ENCODE data around the gene IP6K3. TPM values are rescaled to one million over a fixed set of nuclear protein-coding genes. Genes with fewer than 3 reads are reported as not detected.

The IP6K3 gene
- total RNA-seq, 5 donors from 2014 or later (not counting 1 experiment from before 2014, with no cell fraction given) = not detected

DNA sequence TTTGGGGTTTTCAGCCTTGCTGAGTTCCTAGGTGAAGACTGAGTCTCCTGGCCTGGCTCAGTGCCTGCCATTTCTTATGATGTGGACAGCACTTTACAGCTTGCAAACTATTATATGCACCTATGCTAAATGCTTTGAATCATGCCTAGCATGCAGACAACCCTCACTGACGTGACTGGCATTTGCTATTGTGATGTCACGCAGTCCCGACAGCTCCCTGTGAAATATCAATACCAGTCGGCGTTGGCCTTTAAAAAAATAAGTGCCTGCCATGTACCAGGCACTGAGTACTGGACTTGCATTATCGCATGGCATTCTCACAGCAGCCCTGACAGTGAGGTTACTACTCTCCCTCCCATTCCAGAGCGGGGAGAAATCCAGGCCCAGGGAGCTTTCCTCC, 70.7 kb downstream of the IP6K3 start:
- Histone ChIP-seq H3K9me3 (no peaks in the 10 kb centered on the region), H3K4me1 (ENCODE audit: control insufficient read depth in 1 of 2, extremely low read depth in 1 of 2, insufficient read depth in 2 of 2, low read length in 2 of 2) (no peaks in the 10 kb centered on the region), H3K36me3 (ENCODE audit: control insufficient read depth in 2 of 2, extremely low read depth in 1 of 2, insufficient read depth in 1 of 2, low read length in 1 of 2) (peaks cover 40 to 87% of the 10 kb centered on the region in 2 donors), H3K27ac (ENCODE audit: low read length) (no peak overlapping the region), H3K27me3 (replicated peaks in 1 of 2; ENCODE audit: control insufficient read depth in 2 of 2, extremely low read depth in 1 of 2, insufficient read depth in 2 of 2, low read length in 1 of 2) (no peaks in the 10 kb centered on the region), H3K4me3 (ENCODE audit: control insufficient read depth in 1 of 2, extremely low read depth in 1 of 2, low read length in 1 of 2) (no peak overlapping the region)
- WGBS (ENCODE audit: insufficient coverage) = 95% methylated on average over 7 of the region's 7 CpGs
- Mint-ChIP-seq H3K4me1 (peaks cover 0 to 3% (median 0%) of the 10 kb centered on the region in 3 donors), H3K36me3 (peaks cover 54% of the 10 kb centered on the region), H3K27me3 (no peaks in the 10 kb centered on the region), H3K4me3 (no peak overlapping the region), H3K27ac (no peak overlapping the region), H3K9me3 (no peaks in the 10 kb centered on the region)
- ChIA-PET POLR2A (interaction anchor here in 1 of 2 donors (0.6 kb wide), 1 partner anchor 936 kb away, joined by 3 read pairs; no protein-coding TSS in a partner anchor), CTCF (no interaction called here)
- ATAC-seq (replicated peaks in 1 of 4) = no peak
- DNase-seq = no peak

GRCh38 chr6:33673851-33674250, 72.9 kb downstream of the IP6K3 start:
- no peaks in the 10 kb centered on the region for H3K9me3 Mint-ChIP-seq
- H3K4me1 Mint-ChIP-seq = peaks cover 5 to 12% (median 8%) of the 10 kb centered on the region in 3 donors
- Histone ChIP-seq H3K4me3 (ENCODE audit: control insufficient read depth in 1 of 2, extremely low read depth in 1 of 2, low read length in 1 of 2) (no peak overlapping the region), H3K36me3 (ENCODE audit: control insufficient read depth in 2 of 2, extremely low read depth in 1 of 2, insufficient read depth in 1 of 2, low read length in 1 of 2) (peaks cover 32 to 86% of the 10 kb centered on the region in 2 donors), H3K27me3 (replicated peaks in 1 of 2; ENCODE audit: control insufficient read depth in 2 of 2, extremely low read depth in 1 of 2, insufficient read depth in 2 of 2, low read length in 1 of 2) (no peaks in the 10 kb centered on the region), H3K27ac (ENCODE audit: low read length) (no peak overlapping the region), H3K9me3 (no peaks in the 10 kb centered on the region), H3K4me1 (ENCODE audit: control insufficient read depth in 1 of 2, extremely low read depth in 1 of 2, insufficient read depth in 2 of 2, low read length in 2 of 2) (peaks cover under 1 to 8% of the 10 kb centered on the region in 2 experiments)
- no peak overlapping the region for H3K4me3 Mint-ChIP-seq
- H3K27me3 Mint-ChIP-seq = no peaks in the 10 kb centered on the region
- 83% methylated on average over 3 of the region's 7 CpGs for WGBS (ENCODE audit: insufficient coverage)
- CTCF ChIA-PET = no interaction called here
- ATAC-seq (replicated peaks in 1 of 4) (no peak), DNase-seq (no peak)
- POLR2A ChIA-PET = no interaction called here
- H3K36me3 Mint-ChIP-seq = peaks cover 55% of the 10 kb centered on the region
- no peak overlapping the region for H3K27ac Mint-ChIP-seq

GRCh38 chr6:33672808-33673207, 73.9 kb downstream of the IP6K3 start:
- H3K4me3 Mint-ChIP-seq = no peak overlapping the region
- no peaks in the 10 kb centered on the region for H3K27me3 Mint-ChIP-seq
- H3K4me3 ChIP-seq (ENCODE audit: control insufficient read depth in 1 of 2, extremely low read depth in 1 of 2, low read length in 1 of 2) = no peak overlapping the region
- ChIA-PET CTCF (no interaction called here), POLR2A (no interaction called here)
- no peaks in the 10 kb centered on the region for H3K27me3 ChIP-seq (replicated peaks in 1 of 2; ENCODE audit: control insufficient read depth in 2 of 2, extremely low read depth in 1 of 2, insufficient read depth in 2 of 2, low read length in 1 of 2)
- no peaks in the 10 kb centered on the region for H3K9me3 ChIP-seq
- no peak overlapping the region for H3K27ac Mint-ChIP-seq
- ATAC-seq (replicated peaks in 1 of 4) (no peak), DNase-seq (no peak)
- no peak overlapping the region for H3K27ac ChIP-seq (ENCODE audit: low read length)
- 100% methylated on average over 2 of the region's 5 CpGs for WGBS (ENCODE audit: insufficient coverage)
- H3K4me1 ChIP-seq (ENCODE audit: control insufficient read depth in 1 of 2, extremely low read depth in 1 of 2, insufficient read depth in 2 of 2, low read length in 2 of 2) = peaks cover 3 to 16% of the 10 kb centered on the region in 2 experiments
- H3K4me1 Mint-ChIP-seq = peaks cover 10 to 17% (median 14%) of the 10 kb centered on the region in 3 donors
- H3K36me3 ChIP-seq (ENCODE audit: control insufficient read depth in 2 of 2, extremely low read depth in 1 of 2, insufficient read depth in 1 of 2, low read length in 1 of 2) = peaks cover 32 to 88% of the 10 kb centered on the region in 2 donors
- peaks cover 56% of the 10 kb centered on the region for H3K36me3 Mint-ChIP-seq
- H3K9me3 Mint-ChIP-seq = no peaks in the 10 kb centered on the region

DNA sequence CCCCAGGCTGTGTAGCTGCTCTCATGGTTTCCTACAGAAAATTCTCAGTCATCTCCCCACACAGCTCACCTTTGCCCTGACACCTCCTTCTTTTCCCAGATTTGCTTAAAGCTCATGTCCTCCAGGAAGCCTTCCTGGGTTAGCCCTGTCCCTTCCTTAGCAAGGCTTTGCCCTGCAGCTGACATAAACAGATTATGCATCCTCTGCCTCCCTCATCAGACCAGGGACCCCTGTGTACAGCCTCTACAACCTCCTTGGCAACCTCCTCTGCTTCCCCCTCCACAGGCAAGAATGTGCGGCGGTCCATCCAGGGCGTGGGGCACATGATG, 75.0 kb downstream of the IP6K3 start:
- ATAC-seq (replicated peaks in 1 of 4) (no peak), DNase-seq (no peak)
- peaks cover 28 to 88% of the 10 kb centered on the region in 2 donors for H3K36me3 ChIP-seq (ENCODE audit: control insufficient read depth in 2 of 2, extremely low read depth in 1 of 2, insufficient read depth in 1 of 2, low read length in 1 of 2)
- POLR2A ChIA-PET = interaction anchor here in 1 of 2 donors (1.0 kb wide), 1 partner anchor 739 kb away, joined by 7 read pairs; no protein-coding TSS in a partner anchor
- 100% methylated on average over 1 of the region's 3 CpGs for WGBS (ENCODE audit: insufficient coverage)
- no peaks in the 10 kb centered on the region for H3K9me3 ChIP-seq
- CTCF ChIA-PET = no interaction called here
- Mint-ChIP-seq H3K36me3 (peaks cover 50% of the 10 kb centered on the region), H3K4me1 (peaks cover 10 to 16% (median 14%) of the 10 kb centered on the region in 3 donors), H3K27me3 (no peaks in the 10 kb centered on the region), H3K27ac (no peak overlapping the region), H3K4me3 (no peak overlapping the region), H3K9me3 (no peaks in the 10 kb centered on the region)
- no peak overlapping the region for H3K4me3 ChIP-seq (ENCODE audit: control insufficient read depth in 1 of 2, extremely low read depth in 1 of 2, low read length in 1 of 2)
- no peak overlapping the region for H3K27ac ChIP-seq (ENCODE audit: low read length)
- no peaks in the 10 kb centered on the region for H3K27me3 ChIP-seq (replicated peaks in 1 of 2; ENCODE audit: control insufficient read depth in 2 of 2, extremely low read depth in 1 of 2, insufficient read depth in 2 of 2, low read length in 1 of 2)
- peaks cover 3 to 16% of the 10 kb centered on the region in 2 experiments for H3K4me1 ChIP-seq (ENCODE audit: control insufficient read depth in 1 of 2, extremely low read depth in 1 of 2, insufficient read depth in 2 of 2, low read length in 2 of 2)

Other genes starting within 250 kb of the IP6K3 start
- 10 to 100 TPM; 22.9 to 31.6 (median 27.9) TPM for gene BAK1, start 166.6 kb downstream of the IP6K3 start, total RNA-seq
- gene ITPR3, start 125.6 kb downstream of the IP6K3 start, total RNA-seq = 10 to 100 TPM; 49.2 to 63.6 (median 62.4) TPM
- gene UQCC2, start 35.2 kb downstream of the IP6K3 start, total RNA-seq = 10 to 100 TPM; 17.2 to 36.2 (median 32.7) TPM
- gene LEMD2, start 42.2 kb upstream of the IP6K3 start, total RNA-seq = 100 to 1,000 TPM; 115 to 125 (median 118) TPM
- gene MLN, start 57.1 kb upstream of the IP6K3 start, total RNA-seq = not detected